RPMI7951 (cell line): Measurements from ENCODE around the gene STK35. TPM values are rescaled to one million over a fixed set of nuclear protein-coding genes. Genes with fewer than 3 reads are reported as not detected.
"Not testable (repeated sequence)": the region's sequence is repeated elsewhere in the genome, so short reads cannot be mapped to it uniquely, and the experiment has no call there.

Source experiments
- DNase-seq: peaks from one replicate; pipeline ENCODE4 v3.0.0-alpha.2; 2012; ENCODE audit warnings: low read depth
- total RNA-seq: library from RNA; depleted of rRNA; stranded (reverse); fragments of >200 nt; shearing (Covaris generic); gene quantifications from 2 replicates; pipeline ENCODE4 v1.2.3, GENCODE V29; 2014; rRNA removed

STK35 gene
- total RNA-seq, 1 experiment from 2014 or later = 15.7 TPM

DNA sequence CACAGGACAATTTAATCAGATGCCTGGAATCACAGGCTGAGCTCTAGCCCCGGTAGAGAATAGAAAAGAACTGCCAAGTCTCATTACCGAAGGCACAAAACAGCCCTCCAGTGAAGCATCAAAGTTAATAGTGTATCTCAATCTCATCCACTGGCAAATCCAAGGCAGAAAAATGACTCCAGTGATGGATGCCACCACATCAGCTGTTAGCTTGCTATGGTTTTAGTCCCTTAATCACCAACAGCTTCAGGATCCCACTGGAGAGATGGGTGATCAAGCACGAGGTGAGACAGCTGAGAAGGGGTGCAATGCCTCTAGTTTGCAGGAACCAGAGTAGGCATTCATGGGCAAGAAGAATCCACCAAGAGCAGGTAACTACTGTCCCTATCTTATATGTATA lies 81.8 kb downstream of the STK35 start:
- DNase-seq = no peak

DNA sequence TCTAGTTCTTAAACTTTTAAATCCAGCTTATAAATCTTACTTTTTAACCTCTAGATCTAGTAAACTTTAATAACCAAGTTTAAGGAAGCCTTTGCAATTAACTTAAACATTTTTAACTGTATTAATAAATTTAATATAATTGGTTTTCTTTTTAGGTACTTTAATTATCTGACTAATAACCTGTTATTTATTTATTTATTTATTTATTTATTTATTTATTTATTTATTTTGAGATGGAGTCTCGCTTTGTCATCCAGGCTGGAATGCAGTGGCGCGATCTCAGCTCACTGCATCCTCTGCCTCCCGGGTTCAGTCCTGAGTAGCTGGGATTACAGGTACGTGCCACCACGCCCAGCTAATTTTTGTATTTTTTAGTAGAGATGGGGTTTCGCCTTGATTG lies 83.3 kb downstream of the STK35 start:
- DNase-seq = not testable (repeated sequence)

DNA sequence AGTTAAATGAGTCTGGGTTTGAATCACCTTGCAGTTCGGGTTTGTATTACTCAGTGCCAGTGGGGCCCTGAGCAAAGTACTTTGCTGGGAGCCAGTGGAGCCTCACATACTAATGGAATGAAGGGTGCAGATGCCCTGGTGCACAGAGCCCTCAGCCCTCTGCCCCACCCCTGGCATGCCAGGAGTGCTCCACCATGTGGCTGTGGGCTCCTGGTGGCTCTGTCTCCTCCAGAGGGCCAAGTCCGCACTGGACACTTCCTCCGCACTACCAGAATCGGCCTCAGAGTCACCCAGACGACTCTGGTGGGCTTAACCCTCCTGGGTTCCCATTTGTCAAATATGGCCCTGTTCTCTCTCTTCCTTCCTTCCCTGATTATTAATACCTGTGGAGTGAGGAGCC lies 94.0 kb downstream of the STK35 start:
- no peak for DNase-seq

DNA sequence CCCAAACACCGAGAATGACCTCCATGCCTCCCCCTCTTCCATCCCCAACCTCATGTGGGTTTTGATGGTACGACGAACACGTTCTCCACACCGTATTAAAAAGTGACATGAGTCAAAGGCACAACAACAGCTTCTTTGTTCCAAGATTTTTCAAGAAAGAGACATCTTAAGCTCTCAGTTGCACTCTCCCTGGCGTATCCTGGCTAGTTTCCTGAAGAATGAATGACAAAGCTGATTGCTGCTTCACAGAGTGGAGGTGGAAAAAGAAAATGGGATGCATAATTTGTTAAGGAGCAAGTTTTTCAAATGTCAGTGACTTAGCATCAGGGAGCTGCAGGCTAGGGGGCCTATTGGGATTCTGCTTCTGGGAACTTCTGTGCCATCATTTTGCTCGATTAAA lies 95.5 kb downstream of the STK35 start:
- no peak for DNase-seq

Other genes with a start within 250 kb of the STK35 start
- gene SIRPA, start 206.4 kb upstream of the STK35 start, total RNA-seq = 7.0 and 8.5 TPM in 2 replicates
- not detected in 2 replicates for gene PDYN, start 107.8 kb upstream of the STK35 start, total RNA-seq
- gene TGM3, start 194.2 kb downstream of the STK35 start, total RNA-seq = not detected in 2 replicates